ENCODE data around the gene KIAA1328. TPM values are rescaled to one million over a fixed set of nuclear protein-coding genes. Genes with fewer than 3 reads are reported as not detected.

Gene KIAA1328
- total RNA-seq, 1 donor from 2014 or later, result 17.8 TPM

- TF ChIP-seq CTCF (IDR thresholded peaks at IDR 0.05), result no peak
- intact Hi-C loops (cut with DNase I), result no loop called here
- no peaks in the 10 kb centered on the region for H3K9me3 ChIP-seq
- H3K27ac ChIP-seq, result no peak overlapping the region
- H3K36me3 ChIP-seq, result no peaks in the 10 kb centered on the region
- H3K27me3 ChIP-seq (ENCODE audit: low read depth), result no peaks in the 10 kb centered on the region
- H3K4me3 ChIP-seq, result no peak overlapping the region
- ATAC-seq, result no peak
- H3K4me1 ChIP-seq, result no peaks in the 10 kb centered on the region
- DNase-seq, result no peak
Measured at GRCh38 chr18:37179384-37179783, 350.5 kb downstream of the KIAA1328 start.

GRCh38 chr18:37180086-37180485 is 351.2 kb downstream of the KIAA1328 start:
- no peak for DNase-seq
- no peak for ATAC-seq
- H3K9me3 ChIP-seq, result no peaks in the 10 kb centered on the region
- H3K36me3 ChIP-seq, result no peaks in the 10 kb centered on the region
- no peaks in the 10 kb centered on the region for H3K4me1 ChIP-seq
- no peaks in the 10 kb centered on the region for H3K27me3 ChIP-seq (ENCODE audit: low read depth)
- TF ChIP-seq CTCF (IDR thresholded peaks at IDR 0.05), result no peak
- intact Hi-C loops (cut with DNase I), result no loop called here
- no peak overlapping the region for H3K27ac ChIP-seq
- H3K4me3 ChIP-seq, result no peak overlapping the region

GRCh38 chr18:37182340-37183135 is 353.6 kb downstream of the KIAA1328 start:
- no peak for TF ChIP-seq CTCF (IDR thresholded peaks at IDR 0.05)
- intact Hi-C loops (cut with DNase I), result no loop called here
- ATAC-seq (no peak), DNase-seq (no peak)
- no peak overlapping the region for H3K4me3 ChIP-seq
- no peak overlapping the region for H3K27ac ChIP-seq
- no peaks in the 10 kb centered on the region for H3K9me3 ChIP-seq
- H3K4me1 ChIP-seq, result no peaks in the 10 kb centered on the region
- no peaks in the 10 kb centered on the region for H3K36me3 ChIP-seq
- H3K27me3 ChIP-seq (ENCODE audit: low read depth), result no peaks in the 10 kb centered on the region

GRCh38 chr18:37184209-37184868 is 355.4 kb downstream of the KIAA1328 start:
- H3K4me3 ChIP-seq, result no peak overlapping the region
- H3K36me3 ChIP-seq, result no peaks in the 10 kb centered on the region
- ATAC-seq, result no peak
- no peaks in the 10 kb centered on the region for H3K27me3 ChIP-seq (ENCODE audit: low read depth)
- no peak overlapping the region for H3K27ac ChIP-seq
- no peak for TF ChIP-seq CTCF (IDR thresholded peaks at IDR 0.05)
- no peak for DNase-seq
- intact Hi-C loops (cut with DNase I), result no loop called here
- no peaks in the 10 kb centered on the region for H3K9me3 ChIP-seq
- H3K4me1 ChIP-seq, result no peaks in the 10 kb centered on the region

GRCh38 chr18:37188016-37188791 is 359.3 kb downstream of the KIAA1328 start:
- H3K27me3 ChIP-seq (ENCODE audit: low read depth), result no peaks in the 10 kb centered on the region
- H3K4me1 ChIP-seq, result no peaks in the 10 kb centered on the region
- no peak for ATAC-seq
- DNase-seq, result no peak
- intact Hi-C loops (cut with DNase I), result no loop called here
- H3K9me3 ChIP-seq, result no peaks in the 10 kb centered on the region
- H3K27ac ChIP-seq, result no peak overlapping the region
- H3K4me3 ChIP-seq, result no peak overlapping the region
- no peaks in the 10 kb centered on the region for H3K36me3 ChIP-seq
- TF ChIP-seq CTCF (IDR thresholded peaks at IDR 0.05), result no peak
